Loucy (cell line): ENCODE data around the gene OR2L3.

Experiments
- H2AFZ ChIP-seq: fragments of 200-600 bp; sonication (generic); 2 replicates; pipeline ENCODE4 v1.6.0; 2016; ENCODE audit warnings: antibody characterized with exemption, mild to moderate bottlenecking, low read length, moderate library complexity
- H3F3A ChIP-seq: fragments of 200-600 bp; 2 replicates; pipeline ENCODE4 v1.6.0; 2016; ENCODE audit warnings: antibody characterized with exemption, low read depth, mild to moderate bottlenecking
- H3K27me3 ChIP-seq: fragments of 200-600 bp; sonication (generic); 2 replicates; pipeline ENCODE4 v1.6.1; 2014; ENCODE audit warnings: low read length, mild to moderate bottlenecking; ENCODE audit not compliant: insufficient read depth, poor library complexity, severe bottlenecking
- H3K36me3 ChIP-seq: fragments of 200-600 bp; sonication (generic); 2 replicates; pipeline ENCODE4 v1.6.1; 2016; ENCODE audit warnings: low read length; ENCODE audit not compliant: insufficient read depth
- H3K4me1 ChIP-seq: fragments of 200-600 bp; sonication (generic); 2 replicates; pipeline ENCODE4 v1.5.1; 2014; ENCODE audit warnings: low read length, mild to moderate bottlenecking; ENCODE audit not compliant: insufficient read depth, poor library complexity, severe bottlenecking
- H3K4me2 ChIP-seq: fragments of 200-600 bp; sonication (generic); 2 replicates; pipeline ENCODE4 v1.6.0; 2014; ENCODE audit warnings: antibody characterized with exemption, low read length, low read depth, mild to moderate bottlenecking; ENCODE audit not compliant: poor library complexity, severe bottlenecking
- H3K4me3 ChIP-seq: fragments of 200-600 bp; sonication (generic); 2 replicates; pipeline ENCODE4 v1.5.1; 2014; ENCODE audit warnings: low read length, mild to moderate bottlenecking, mixed read lengths; ENCODE audit not compliant: poor library complexity, severe bottlenecking
- H3K79me2 ChIP-seq: fragments of 200-600 bp; sonication (generic); 2 replicates; pipeline ENCODE4 v1.6.1; 2014; ENCODE audit warnings: low read length; ENCODE audit not compliant: insufficient read depth
- H3K9ac ChIP-seq: fragments of 200-600 bp; sonication (generic); 2 replicates; pipeline ENCODE4 v1.6.0; 2014; ENCODE audit warnings: mild to moderate bottlenecking, low read depth, low read length, moderate library complexity; ENCODE audit not compliant: poor library complexity, severe bottlenecking
- H3K9me2 ChIP-seq: fragments of 200-600 bp; sonication (generic); replicated peaks from 2 replicates; pipeline ENCODE4 v1.6.1; 2016; ENCODE audit warnings: low read depth, low read length, mixed read lengths
- H3K9me3 ChIP-seq: fragments of 200-600 bp; sonication (generic); 2 replicates; pipeline ENCODE4 v1.6.1; 2014; ENCODE audit warnings: mild to moderate bottlenecking, antibody characterized with exemption, low read length, low read depth; ENCODE audit not compliant: insufficient read depth
- H4K20me1 ChIP-seq: fragments of 200-600 bp; sonication (generic); 2 replicates; pipeline ENCODE4 v1.6.0; 2014; ENCODE audit warnings: antibody characterized with exemption, low read length, mild to moderate bottlenecking; ENCODE audit not compliant: insufficient read depth, poor library complexity, severe bottlenecking
- EZH2phosphoT487 ChIP-seq: fragments of 200-600 bp; IDR thresholded peaks from 2 replicates; pipeline ENCODE4 v1.6.1; 2018; ENCODE audit warnings: antibody characterized with exemption, mild to moderate bottlenecking, moderate library complexity, borderline replicate concordance
- TF ChIP-seq, protein P1 (sequence below): fragments of 200-600 bp; sonication (generic); conservative IDR thresholded peaks from 2 replicates; pipeline ENCODE4 v1.5.1; 2014; ENCODE audit warnings: mild to moderate bottlenecking, antibody characterized with exemption, low read length

The OR2L3 gene

DNA sequence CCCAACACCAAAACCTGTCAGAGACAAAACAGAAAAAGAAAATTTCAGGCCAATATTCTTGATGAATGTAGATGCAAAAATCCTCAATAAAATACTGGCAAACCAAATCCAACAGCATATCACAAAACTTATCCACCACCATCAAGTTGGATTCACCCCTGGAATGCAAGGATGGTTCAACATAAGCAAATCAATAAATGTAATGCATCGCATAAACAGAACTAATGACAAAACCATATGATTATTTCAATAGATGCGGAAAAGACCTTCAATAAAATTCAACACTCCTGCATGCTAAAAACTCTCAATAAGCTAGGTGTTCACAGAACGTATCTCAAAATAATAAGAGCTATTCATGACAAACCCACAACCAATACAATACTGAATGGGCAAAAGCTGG, 37.0 kb upstream of the OR2L3 start:
- Histone ChIP-seq H3K4me1 (no peaks in the 10 kb centered on the region), H3F3A (no peaks in the 10 kb centered on the region), H3K4me3 (no peak overlapping the region), H4K20me1 (no peaks in the 10 kb centered on the region), H3K9me3 (0 out of 2 replicates have a peak, but pooled peaks cover 3% of the 10 kb centered on the region), H3K27me3 (no peaks in the 10 kb centered on the region), H3K9me2 (no peaks in the 10 kb centered on the region), H3K4me2 (no peak overlapping the region), H2AFZ (no peak overlapping the region), H3K9ac (no peak overlapping the region), H3K36me3 (no peaks in the 10 kb centered on the region), H3K79me2 (no peaks in the 10 kb centered on the region)
- TF ChIP-seq EZH2phosphoT487: no peak
- TF ChIP-seq, protein P1, sequence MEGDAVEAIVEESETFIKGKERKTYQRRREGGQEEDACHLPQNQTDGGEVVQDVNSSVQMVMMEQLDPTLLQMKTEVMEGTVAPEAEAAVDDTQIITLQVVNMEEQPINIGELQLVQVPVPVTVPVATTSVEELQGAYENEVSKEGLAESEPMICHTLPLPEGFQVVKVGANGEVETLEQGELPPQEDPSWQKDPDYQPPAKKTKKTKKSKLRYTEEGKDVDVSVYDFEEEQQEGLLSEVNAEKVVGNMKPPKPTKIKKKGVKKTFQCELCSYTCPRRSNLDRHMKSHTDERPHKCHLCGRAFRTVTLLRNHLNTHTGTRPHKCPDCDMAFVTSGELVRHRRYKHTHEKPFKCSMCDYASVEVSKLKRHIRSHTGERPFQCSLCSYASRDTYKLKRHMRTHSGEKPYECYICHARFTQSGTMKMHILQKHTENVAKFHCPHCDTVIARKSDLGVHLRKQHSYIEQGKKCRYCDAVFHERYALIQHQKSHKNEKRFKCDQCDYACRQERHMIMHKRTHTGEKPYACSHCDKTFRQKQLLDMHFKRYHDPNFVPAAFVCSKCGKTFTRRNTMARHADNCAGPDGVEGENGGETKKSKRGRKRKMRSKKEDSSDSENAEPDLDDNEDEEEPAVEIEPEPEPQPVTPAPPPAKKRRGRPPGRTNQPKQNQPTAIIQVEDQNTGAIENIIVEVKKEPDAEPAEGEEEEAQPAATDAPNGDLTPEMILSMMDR: no peak

DNA sequence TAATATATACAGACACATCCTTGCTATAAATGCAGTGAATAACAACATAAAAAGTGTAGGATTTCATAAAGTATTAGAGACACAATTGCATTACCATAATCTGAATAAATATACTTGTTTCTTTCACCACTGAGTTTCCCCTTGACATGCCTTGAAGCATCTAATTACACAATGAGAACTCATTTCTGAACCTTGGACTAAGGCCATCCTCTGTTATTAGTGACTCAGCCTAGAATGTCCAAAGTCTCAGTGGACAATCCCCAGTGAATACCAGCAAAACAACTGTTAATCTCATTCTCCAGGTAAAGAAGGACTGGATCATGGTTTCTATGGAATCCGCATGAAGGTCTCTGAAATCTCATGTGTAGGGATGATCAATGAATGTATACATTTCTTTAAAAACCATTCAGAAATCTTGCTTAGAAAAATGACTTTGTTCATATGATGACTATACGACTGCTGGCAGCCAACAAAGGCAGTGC, 33.4 kb upstream of the OR2L3 start, which contains the start of gene OR2L5:
OR2L5 (plus strand) TSS at position 432 of the 482 bp plus-strand sequence. CDS start 8,288 bp downstream, outside the sequence.
- Histone ChIP-seq H3K9me3 (0 out of 2 replicates have a peak, but pooled peaks cover 3% of the 10 kb centered on the region), H4K20me1 (no peaks in the 10 kb centered on the region), H3K4me1 (no peaks in the 10 kb centered on the region), H3K27me3 (no peaks in the 10 kb centered on the region), H3F3A (no peaks in the 10 kb centered on the region), H3K9ac (no peak within 1 kb of the TSS), H3K4me2 (no peak within 1 kb of the TSS), H2AFZ (no peak within 1 kb of the TSS), H3K36me3 (no peaks in the 10 kb centered on the region), H3K79me2 (no peaks in the 10 kb centered on the region), H3K4me3 (no peak within 1 kb of the TSS), H3K9me2 (no peaks in the 10 kb centered on the region)
- TF ChIP-seq, protein P1: no peak
- no peak for TF ChIP-seq EZH2phosphoT487

DNA sequence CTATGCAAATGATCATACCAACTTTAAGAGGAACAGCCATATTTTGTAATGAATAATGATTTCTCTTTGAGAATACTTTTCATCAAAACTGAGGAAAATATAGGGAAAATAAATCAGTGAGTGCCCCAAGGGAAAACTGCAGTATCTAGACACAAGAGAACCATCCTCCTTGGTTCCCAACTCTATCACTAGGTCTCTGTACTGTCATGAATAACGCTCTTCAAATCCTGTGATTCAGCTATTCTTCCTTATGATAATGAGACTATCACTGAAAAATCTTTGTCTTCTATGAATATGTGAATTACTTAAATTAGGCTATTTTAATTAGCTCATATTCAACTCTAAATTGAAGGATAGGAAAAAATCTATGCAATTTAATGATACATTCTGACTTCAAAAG, 30.8 kb upstream of the OR2L3 start:
- no peaks in the 10 kb centered on the region for H4K20me1 ChIP-seq
- H3K9me2 ChIP-seq: no peaks in the 10 kb centered on the region
- no peaks in the 10 kb centered on the region for H3K27me3 ChIP-seq
- no peaks in the 10 kb centered on the region for H3K9me3 ChIP-seq
- H3K36me3 ChIP-seq: no peaks in the 10 kb centered on the region
- no peak overlapping the region for H2AFZ ChIP-seq
- TF ChIP-seq, protein P1: no peak
- TF ChIP-seq EZH2phosphoT487: no peak
- no peaks in the 10 kb centered on the region for H3K4me1 ChIP-seq
- H3K4me2 ChIP-seq: no peak overlapping the region
- H3F3A ChIP-seq: no peaks in the 10 kb centered on the region
- no peak overlapping the region for H3K9ac ChIP-seq
- no peaks in the 10 kb centered on the region for H3K79me2 ChIP-seq
- H3K4me3 ChIP-seq: no peak overlapping the region
